H1 (cell line): ENCODE data around the gene PIK3R4. TPM values are rescaled to one million over a fixed set of nuclear protein-coding genes. Genes with fewer than 3 reads are reported as not detected.

Experiments used
- RAD21 ChIP-seq, 2 experiments: IDR thresholded peaks in 1 of 2; conservative IDR thresholded peaks in 1 of 2; 2 replicates each; pipeline ENCODE4 v1.6.1; 2011; ENCODE audit warnings: low read depth in 2 of 2, low read length in 2 of 2, improper control_type of control experiment in 1 of 2, inconsistent platforms in 1 of 2, mild to moderate bottlenecking in 1 of 2, moderate library complexity in 1 of 2
- RBBP5 ChIP-seq: IDR thresholded peaks from 2 replicates; pipeline ENCODE4 v1.7.1; 2012; ENCODE audit warnings: low read depth, mild to moderate bottlenecking, inconsistent platforms, low read length, moderate library complexity, borderline replicate concordance
- SP2 ChIP-seq: IDR thresholded peaks from 2 replicates; pipeline ENCODE4 v1.6.1; 2012; ENCODE audit warnings: mild to moderate bottlenecking, low read length, inconsistent platforms
- SUZ12 ChIP-seq: fragments of 200-600 bp; sonication (generic); IDR thresholded peaks from 2 replicates; pipeline ENCODE4 v1.6.1; 2012; ENCODE audit warnings: mild to moderate bottlenecking, inconsistent platforms, low read length, moderate library complexity, mixed read lengths
- polyA plus RNA-seq, 7 experiments: library from polyadenylated mRNA; depleted of rRNA in 3 of 7; stranded (reverse) in 5 of 7; unstranded in 2 of 7; fragments of >200 nt in 5 of 7; fragments of 200-250 nt in 2 of 7; gene quantifications; 1 replicate in 5 of 7; 2 replicates in 1 of 7; 4 replicates in 1 of 7; pipeline versions ENCODE4 v1.2.1 to v1.2.3, GENCODE V29; 2011 to 2013; ENCODE audit warnings: missing spikeins in 2 of 7, mixed read lengths in 2 of 7
- total RNA-seq: library from RNA; stranded (reverse); fragmentation: NEBNext Ultra II Directional; extraction: Animal tissue kit (Norgen Biotek cat#: 25700); gene quantifications from 2 replicates; pipeline ENCODE4 v1.2.1, GENCODE V29; 2021
- TF ChIP-seq, protein P1 (sequence below), 3 experiments: IDR thresholded peaks; 1 replicate in 2 of 3; 2 replicates in 1 of 3; pipeline versions ENCODE4 v1.5.1 to v1.6.1; 2011; ENCODE audit warnings: low read length in 3 of 3, mild to moderate bottlenecking in 3 of 3, inconsistent platforms in 2 of 3, low read depth in 1 of 3, moderate library complexity in 1 of 3; ENCODE audit not compliant: insufficient read depth in 1 of 3; ENCODE audit errors: control extremely low read depth in 1 of 3
- TF ChIP-seq, protein P2 (sequence below): IDR thresholded peaks from 2 replicates; pipeline ENCODE4 v1.6.1; 2011; ENCODE audit warnings: low read length, improper control_type of control experiment

The PIK3R4 gene
- total and polyA plus RNA-seq, 2 of the 8 experiments (the other 6 are each of a cell fraction or from before 2014, with no cell fraction given): 43.8 to 87.4 TPM

DNA sequence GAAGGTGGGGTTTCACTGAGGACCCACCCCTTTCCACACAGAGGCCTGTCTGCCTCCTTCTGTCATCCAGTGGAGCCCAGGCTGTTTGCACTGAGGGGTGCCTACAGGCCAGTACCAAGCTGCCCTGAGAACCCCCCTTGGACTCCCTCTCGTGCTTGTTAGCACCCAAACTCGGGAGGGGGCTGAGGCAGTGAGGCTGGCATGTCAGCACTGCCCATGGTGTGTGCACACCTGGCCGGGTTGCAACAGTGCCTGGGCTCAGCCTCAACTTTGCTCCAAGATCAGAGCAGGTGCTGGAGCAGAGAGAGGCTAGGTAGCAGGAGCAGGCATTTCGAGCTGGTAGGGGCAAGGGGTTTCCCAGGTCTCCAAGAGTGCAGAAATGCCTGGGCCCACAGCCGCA lies 90.0 kb downstream of the PIK3R4 start (continued):
- TF ChIP-seq, protein P1, sequence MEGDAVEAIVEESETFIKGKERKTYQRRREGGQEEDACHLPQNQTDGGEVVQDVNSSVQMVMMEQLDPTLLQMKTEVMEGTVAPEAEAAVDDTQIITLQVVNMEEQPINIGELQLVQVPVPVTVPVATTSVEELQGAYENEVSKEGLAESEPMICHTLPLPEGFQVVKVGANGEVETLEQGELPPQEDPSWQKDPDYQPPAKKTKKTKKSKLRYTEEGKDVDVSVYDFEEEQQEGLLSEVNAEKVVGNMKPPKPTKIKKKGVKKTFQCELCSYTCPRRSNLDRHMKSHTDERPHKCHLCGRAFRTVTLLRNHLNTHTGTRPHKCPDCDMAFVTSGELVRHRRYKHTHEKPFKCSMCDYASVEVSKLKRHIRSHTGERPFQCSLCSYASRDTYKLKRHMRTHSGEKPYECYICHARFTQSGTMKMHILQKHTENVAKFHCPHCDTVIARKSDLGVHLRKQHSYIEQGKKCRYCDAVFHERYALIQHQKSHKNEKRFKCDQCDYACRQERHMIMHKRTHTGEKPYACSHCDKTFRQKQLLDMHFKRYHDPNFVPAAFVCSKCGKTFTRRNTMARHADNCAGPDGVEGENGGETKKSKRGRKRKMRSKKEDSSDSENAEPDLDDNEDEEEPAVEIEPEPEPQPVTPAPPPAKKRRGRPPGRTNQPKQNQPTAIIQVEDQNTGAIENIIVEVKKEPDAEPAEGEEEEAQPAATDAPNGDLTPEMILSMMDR (IDR thresholded peaks at IDR 0.05; ENCODE audit: control extremely low read depth in 1 of 3, insufficient read depth in 1 of 3, low read depth in 1 of 3, low read length in 3 of 3): no peak
- TF ChIP-seq, protein P2, sequence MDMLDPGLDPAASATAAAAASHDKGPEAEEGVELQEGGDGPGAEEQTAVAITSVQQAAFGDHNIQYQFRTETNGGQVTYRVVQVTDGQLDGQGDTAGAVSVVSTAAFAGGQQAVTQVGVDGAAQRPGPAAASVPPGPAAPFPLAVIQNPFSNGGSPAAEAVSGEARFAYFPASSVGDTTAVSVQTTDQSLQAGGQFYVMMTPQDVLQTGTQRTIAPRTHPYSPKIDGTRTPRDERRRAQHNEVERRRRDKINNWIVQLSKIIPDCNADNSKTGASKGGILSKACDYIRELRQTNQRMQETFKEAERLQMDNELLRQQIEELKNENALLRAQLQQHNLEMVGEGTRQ: no peak
- TF ChIP-seq SUZ12 (no peak), RBBP5 (no peak), RAD21 (IDR thresholded peaks at IDR 0.05 in 1 of 2, conservative IDR thresholded peaks at IDR 0.05 in 1 of 2; ENCODE audit: low read depth in 2 of 2, low read length in 2 of 2) (no peak), SP2 (no peak)
